CD8-positive, alpha-beta memory T cell (primary cell): Measurements from ENCODE around the gene CCDC85B. TPM values are rescaled to one million over a fixed set of nuclear protein-coding genes. Genes with fewer than 3 reads are reported as not detected.
A peak's percentile ranks its signal among the peaks of the same experiment; 100 is the strongest.

ENCODE experiments used
- CTCF ChIA-PET: fragments of 350-600 bp; sonication (Branson Sonifier 250); formaldehyde crosslinking; loops from one replicate; lab custom pipeline; 2021; ENCODE audit warnings: antibody characterized with exemption; lab: Charles Lee
- POLR2A ChIA-PET: fragments of 350-600 bp; sonication (Branson Sonifier 250); formaldehyde crosslinking; loops from one replicate; lab custom pipeline; 2021; ENCODE audit warnings: antibody characterized with exemption; lab: Charles Lee
- DNase-seq, 5 donors: peaks; one replicate each; pipeline versions ENCODE4 v3.0.0 to v3.0.0-alpha.2; 2020 to 2022; ENCODE audit warnings: mixed read lengths in 1 of 5
- H3K27ac ChIP-seq: one replicate; pipeline ENCODE4 v1.7.0; 2013; ENCODE audit warnings: low read depth, mild to moderate bottlenecking, low read length, moderate library complexity
- H3K27me3 ChIP-seq: 2 replicates; pipeline ENCODE4 v1.7.0; 2013; ENCODE audit warnings: low read length, mild to moderate bottlenecking; ENCODE audit not compliant: insufficient read depth, poor library complexity, severe bottlenecking
- H3K36me3 ChIP-seq: 2 replicates; pipeline ENCODE4 v1.7.0; 2013; ENCODE audit warnings: mild to moderate bottlenecking, low read length, moderate library complexity; ENCODE audit not compliant: insufficient read depth
- H3K4me1 ChIP-seq: 2 replicates; pipeline ENCODE4 v1.7.0; 2013; ENCODE audit warnings: mild to moderate bottlenecking, low read length, moderate library complexity; ENCODE audit not compliant: insufficient read depth
- H3K4me3 ChIP-seq: 2 replicates; pipeline ENCODE4 v1.7.0; 2013; ENCODE audit warnings: mild to moderate bottlenecking, low read length
- H3K9me3 ChIP-seq: 2 replicates; pipeline ENCODE4 v1.7.0; 2013; ENCODE audit warnings: mild to moderate bottlenecking, low read length
- H3K27ac Mint-ChIP-seq, 8 donors: one replicate each; pipeline ENCODE4 v1.8.0; 2020 to 2021; ENCODE audit warnings: mixed read lengths in 8 of 8, mild to moderate bottlenecking in 6 of 8, inconsistent platforms in 3 of 8, moderate library complexity in 3 of 8
- H3K27me3 Mint-ChIP-seq, 2 donors: one replicate each; pipeline ENCODE4 v1.8.0; 2020 to 2021; ENCODE audit warnings: mixed read lengths in 2 of 2, mild to moderate bottlenecking in 1 of 2, moderate library complexity in 1 of 2
- H3K36me3 Mint-ChIP-seq, 3 donors: one replicate each; pipeline ENCODE4 v1.8.0; 2020 to 2021; ENCODE audit warnings: mixed read lengths in 3 of 3, inconsistent platforms in 1 of 3, mild to moderate bottlenecking in 1 of 3
- H3K4me1 Mint-ChIP-seq, 3 donors: one replicate each; pipeline ENCODE4 v1.8.0; 2020 to 2021; ENCODE audit warnings: mixed read lengths in 3 of 3, inconsistent platforms in 1 of 3, mild to moderate bottlenecking in 1 of 3
- H3K4me3 Mint-ChIP-seq, 7 donors: one replicate each; pipeline ENCODE4 v1.8.0; 2020 to 2021; ENCODE audit warnings: mixed read lengths in 7 of 7, mild to moderate bottlenecking in 6 of 7, moderate library complexity in 4 of 7, inconsistent platforms in 2 of 7
- H3K9me3 Mint-ChIP-seq, 5 donors: one replicate each; pipeline ENCODE4 v1.8.0; 2020 to 2022; ENCODE audit warnings: mixed read lengths in 5 of 5, mild to moderate bottlenecking in 3 of 5, moderate library complexity in 2 of 5, inconsistent platforms in 1 of 5
- polyA plus RNA-seq: library from polyadenylated mRNA; unstranded; fragments of 300-500 nt; fragmentation: Illumina TruSeq; gene quantifications from one replicate; pipeline ENCODE4 v1.2.3, GENCODE V29; 2021
- total RNA-seq, 2 experiments: library from RNA; stranded (reverse); gene quantifications; one replicate each; pipeline ENCODE4 v1.2.3, GENCODE V29; 2021

The CCDC85B gene
- total and polyA plus RNA-seq, 3 experiments from 2014 or later, result 81.3 to 94.4 (median 86.7) TPM

DNA sequence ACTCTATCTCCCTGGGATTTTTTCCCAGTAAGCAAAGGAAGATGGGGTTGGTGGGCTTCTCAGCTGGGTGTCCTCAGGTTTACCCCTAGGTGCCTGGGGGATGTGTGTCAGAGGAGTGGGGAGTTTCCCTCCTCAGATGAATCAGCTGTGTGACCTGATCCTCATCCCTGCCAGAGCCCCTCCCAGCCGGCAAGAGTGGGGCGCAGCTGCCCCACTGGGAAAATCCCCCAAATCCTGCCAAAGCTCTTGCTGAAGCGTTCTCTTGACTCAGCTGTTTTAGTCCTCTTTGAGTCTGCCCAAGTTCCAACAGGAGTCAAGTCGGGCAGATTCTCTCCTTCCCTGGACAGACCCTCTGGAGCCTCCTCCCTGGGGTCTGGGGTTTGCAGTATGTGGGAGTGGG, 22.4 kb downstream of the CCDC85B start:
- H3K27ac ChIP-seq, result no peak overlapping the region
- Mint-ChIP-seq H3K4me1 (peaks cover 20 to 35% (median 28%) of the 10 kb centered on the region in 3 donors), H3K4me3 (no peak overlapping the region), H3K36me3 (peaks cover 0 to 11% (median 3%) of the 10 kb centered on the region in 3 donors), H3K9me3 (no peaks in the 10 kb centered on the region), H3K27ac (no peak overlapping the region), H3K27me3 (peaks cover 3 to 10% of the 10 kb centered on the region in 2 donors)
- no peaks in the 10 kb centered on the region for H3K27me3 ChIP-seq
- no peak overlapping the region for H3K4me3 ChIP-seq
- CTCF ChIA-PET, result interaction anchor here (1.6 kb wide), 1 partner anchor 39 kb away, joined by 4 read pairs; no protein-coding TSS in a partner anchor
- POLR2A ChIA-PET, result no interaction called here
- peaks cover 20% of the 10 kb centered on the region for H3K4me1 ChIP-seq
- DNase-seq, result no peak
- no peaks in the 10 kb centered on the region for H3K9me3 ChIP-seq
- H3K36me3 ChIP-seq, result peaks cover 6% of the 10 kb centered on the region

DNA sequence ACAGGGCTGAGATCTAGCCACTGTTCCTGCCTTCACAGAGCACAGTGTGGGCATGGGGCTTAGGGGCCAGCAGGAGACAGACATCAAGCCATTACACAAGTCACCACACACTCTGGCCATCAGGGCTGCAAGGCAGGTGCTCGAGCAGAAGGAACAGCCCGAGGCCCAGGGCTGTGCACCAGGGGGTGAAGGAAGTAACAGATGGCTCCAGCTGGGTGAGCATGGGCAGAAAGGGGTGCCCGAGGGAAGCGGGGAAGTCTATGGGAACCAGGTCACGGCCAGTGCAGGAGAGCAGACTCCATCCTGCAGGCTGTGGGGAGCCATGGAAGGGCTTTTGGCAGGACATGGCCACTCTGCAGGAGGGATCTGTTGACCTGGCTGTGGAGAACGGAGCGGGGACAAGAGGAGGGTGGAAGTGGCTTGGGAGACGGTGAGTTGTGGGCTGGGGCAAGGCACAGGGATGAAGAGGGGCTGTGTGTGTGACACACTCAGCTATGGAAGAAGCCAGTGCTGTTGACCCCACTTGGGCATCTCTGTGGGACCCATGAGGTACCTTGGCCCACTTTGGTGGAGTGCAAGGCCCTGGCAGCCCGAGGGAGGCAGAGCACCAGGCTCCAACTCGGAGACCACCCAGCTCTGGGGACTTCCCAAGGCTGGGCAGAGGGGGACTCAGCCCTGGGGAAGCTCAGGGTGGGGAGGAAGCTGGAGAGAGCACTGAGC, 24.8 kb downstream of the CCDC85B start:
- Histone ChIP-seq H3K9me3 (no peaks in the 10 kb centered on the region), H3K27ac (no peak overlapping the region), H3K4me3 (no peak overlapping the region), H3K36me3 (peaks cover 6% of the 10 kb centered on the region), H3K4me1 (peaks cover 29% of the 10 kb centered on the region), H3K27me3 (no peaks in the 10 kb centered on the region)
- DNase-seq, result no peak
- Mint-ChIP-seq H3K27ac (peak overlapping the region in 5 of 8 donors; percentile 5 to 63 (median 19)), H3K4me3 (peak overlapping the region in 5 of 7 donors; percentile 30 to 80 (median 40)), H3K36me3 (peaks cover 0 to 22% (median 3%) of the 10 kb centered on the region in 3 donors), H3K27me3 (peaks cover 3 to 4% of the 10 kb centered on the region in 2 donors), H3K9me3 (no peaks in the 10 kb centered on the region), H3K4me1 (peaks cover 22 to 41% (median 25%) of the 10 kb centered on the region in 3 donors)
- ChIA-PET CTCF (interaction anchor here (1.4 kb wide), 1 partner anchor 27 kb away, joined by 4 read pairs; the partner anchor contains the start of gene FIBP), POLR2A (interaction anchor here (0.8 kb wide), 1 partner anchor 65 kb away, joined by 4 read pairs; no protein-coding TSS in a partner anchor)

- DNase-seq, result no peak
- POLR2A ChIA-PET, result no interaction called here
- Histone ChIP-seq H3K27me3 (no peaks in the 10 kb centered on the region), H3K36me3 (peaks cover 6% of the 10 kb centered on the region), H3K4me1 (peaks cover 35% of the 10 kb centered on the region), H3K9me3 (no peaks in the 10 kb centered on the region), H3K4me3 (no peak overlapping the region), H3K27ac (no peak overlapping the region)
- Mint-ChIP-seq H3K9me3 (no peaks in the 10 kb centered on the region), H3K36me3 (peaks cover 0 to 26% (median 3%) of the 10 kb centered on the region in 3 donors), H3K4me3 (peak overlapping the region in 1 of 7 donors; percentile 69), H3K27me3 (peaks cover 3 to 4% of the 10 kb centered on the region in 2 donors), H3K27ac (peak overlapping the region in 3 of 8 donors; percentile 54 to 87 (median 78)), H3K4me1 (peaks cover 22 to 47% (median 25%) of the 10 kb centered on the region in 3 donors)
- CTCF ChIA-PET, result interaction anchor here (1.4 kb wide), 1 partner anchor 27 kb away, joined by 4 read pairs; the partner anchor contains the start of gene FIBP
These were observed 25.4 kb downstream of the CCDC85B start for GRCh38 chr11:65915821-65916251.

- peaks cover 6% of the 10 kb centered on the region for H3K36me3 ChIP-seq
- H3K4me1 ChIP-seq, result peaks cover 38% of the 10 kb centered on the region
- peak overlapping the region in 5 of 8 donors; percentile 20 to 94 (median 78) for H3K27ac Mint-ChIP-seq
- CTCF ChIA-PET, result interaction anchor here (1.4 kb wide), 1 partner anchor 28 kb away, joined by 4 read pairs; the partner anchor contains the start of gene FIBP
- no peak for DNase-seq
- H3K36me3 Mint-ChIP-seq, result peaks cover 0 to 27% (median 3%) of the 10 kb centered on the region in 3 donors
- H3K4me3 ChIP-seq, result no peak overlapping the region
- H3K4me3 Mint-ChIP-seq, result peak overlapping the region; percentile 66 to 96 (median 89)
- H3K4me1 Mint-ChIP-seq, result peaks cover 22 to 47% (median 25%) of the 10 kb centered on the region in 3 donors
- no peaks in the 10 kb centered on the region for H3K9me3 Mint-ChIP-seq
- POLR2A ChIA-PET, result no interaction called here
- peaks cover 3 to 4% of the 10 kb centered on the region in 2 donors for H3K27me3 Mint-ChIP-seq
- H3K9me3 ChIP-seq, result no peaks in the 10 kb centered on the region
- H3K27ac ChIP-seq, result no peak overlapping the region
- H3K27me3 ChIP-seq, result no peaks in the 10 kb centered on the region
These were observed 25.9 kb downstream of the CCDC85B start for GRCh38 chr11:65916391-65916790.

DNA sequence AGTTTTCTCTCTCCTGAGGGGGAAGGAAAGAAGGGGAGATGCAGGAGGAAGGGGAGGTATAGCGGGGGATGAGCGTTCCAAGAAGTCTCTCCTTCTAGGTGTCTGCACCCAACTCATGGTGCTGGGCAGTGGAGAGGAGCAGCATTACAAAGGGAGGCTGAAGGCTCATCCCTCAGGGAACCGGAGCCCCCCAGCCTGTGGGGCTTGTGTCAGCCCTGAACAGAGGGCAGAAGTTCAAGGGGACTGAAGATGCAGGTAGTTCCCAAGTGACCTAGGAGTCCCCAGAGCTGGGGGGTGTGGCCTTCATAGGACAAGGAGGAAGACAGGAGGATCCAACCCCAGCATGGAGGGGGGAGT, 26.6 kb downstream of the CCDC85B start:
- peaks cover 6% of the 10 kb centered on the region for H3K36me3 ChIP-seq
- no peak for DNase-seq
- no peak overlapping the region for H3K27ac ChIP-seq
- peaks cover 0 to 32% (median 3%) of the 10 kb centered on the region in 3 donors for H3K36me3 Mint-ChIP-seq
- H3K27me3 ChIP-seq, result no peaks in the 10 kb centered on the region
- no peaks in the 10 kb centered on the region for H3K9me3 ChIP-seq
- no peak overlapping the region for H3K4me3 ChIP-seq
- peak overlapping the region; percentile 79 to 96 (median 89) for H3K4me3 Mint-ChIP-seq
- peaks cover 38% of the 10 kb centered on the region for H3K4me1 ChIP-seq
- CTCF ChIA-PET, result interaction anchor here (1.0 to 2.5 kb wide), 3 partner anchors 27 to 57 kb away, joined by 3 to 33 read pairs (median 8); partner anchors contain the start of genes CCDC85B, FIBP and MUS81
- POLR2A ChIA-PET, result interaction anchor here (0.5 to 2.3 kb wide), 2 partner anchors 24 to 137 kb away, joined by 3 to 11 read pairs; no protein-coding TSS in a partner anchor
- peaks cover 0 to 3% of the 10 kb centered on the region in 2 donors for H3K27me3 Mint-ChIP-seq
- peaks cover 22 to 49% (median 27%) of the 10 kb centered on the region in 3 donors for H3K4me1 Mint-ChIP-seq
- H3K9me3 Mint-ChIP-seq, result no peaks in the 10 kb centered on the region
- H3K27ac Mint-ChIP-seq, result peak overlapping the region in 7 of 8 donors; percentile 46 to 94 (median 78)

DNA sequence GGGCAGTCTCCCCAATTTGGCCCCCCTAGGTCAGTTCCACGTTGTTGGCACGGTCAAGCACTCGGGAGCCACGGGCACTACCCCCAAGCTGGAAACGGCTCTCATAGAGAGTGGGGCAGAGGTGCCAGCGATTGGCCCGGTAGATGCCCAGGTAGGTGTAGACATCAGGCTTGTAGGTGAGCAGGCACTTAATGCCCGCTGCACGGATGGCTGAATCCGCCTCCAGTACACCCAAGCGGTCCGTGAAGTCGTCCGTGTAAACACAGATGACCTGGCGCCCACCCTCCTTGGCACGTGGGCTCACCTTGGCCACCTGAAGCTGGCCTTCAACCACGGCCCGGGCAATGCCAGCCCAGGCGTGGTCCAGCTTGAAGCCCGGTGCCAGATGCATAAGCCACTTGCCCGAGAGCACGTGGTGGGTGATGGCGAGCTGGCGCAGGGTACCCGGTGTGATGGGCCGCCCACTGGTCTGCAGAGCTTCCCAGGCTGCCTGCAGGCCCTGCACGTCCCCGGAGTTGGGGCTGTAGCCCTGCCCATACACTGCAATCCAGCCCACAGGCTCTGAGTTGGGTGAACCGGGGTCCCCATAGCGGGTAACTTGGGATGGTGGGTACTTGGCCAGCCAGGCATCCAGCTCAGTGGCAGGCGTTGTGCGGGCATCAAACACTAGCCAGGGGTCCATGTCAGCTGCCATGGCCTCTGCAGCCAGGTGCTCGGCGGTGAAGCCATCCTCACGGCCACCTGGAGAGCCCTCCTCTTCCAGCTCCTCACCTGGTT, 27.1 kb downstream of the CCDC85B start:
- Histone ChIP-seq H3K27ac (peak overlapping the region; percentile 82), H3K36me3 (peaks cover 6% of the 10 kb centered on the region), H3K4me1 (peaks cover 38% of the 10 kb centered on the region), H3K9me3 (no peaks in the 10 kb centered on the region), H3K27me3 (no peaks in the 10 kb centered on the region), H3K4me3 (peak overlapping the region; percentile 96)
- Mint-ChIP-seq H3K36me3 (peaks cover under 1 to 38% (median 4%) of the 10 kb centered on the region in 3 donors), H3K9me3 (no peaks in the 10 kb centered on the region), H3K27ac (peak overlapping the region in 6 of 8 donors; percentile 47 to 94 (median 93)), H3K27me3 (peaks cover 0 to 3% of the 10 kb centered on the region in 2 donors), H3K4me1 (peaks cover 26 to 55% (median 33%) of the 10 kb centered on the region in 3 donors), H3K4me3 (peak overlapping the region; percentile 86 to 96 (median 89))
- no peak for DNase-seq
- POLR2A ChIA-PET, result interaction anchor here (0.5 to 2.3 kb wide), 9 partner anchors 21 to 1928 kb away, joined by 3 to 30 read pairs (median 3); partner anchors contain the start of genes CCDC85B and FIBP
- CTCF ChIA-PET, result interaction anchor here (0.6 to 2.5 kb wide), 8 partner anchors 9 to 58 kb away, joined by 3 to 33 read pairs (median 4); partner anchors contain the start of genes CCDC85B, FIBP and MUS81
